IMR-90 (cell line): ENCODE data around the gene KIF3A.

ENCODE experiments used
- BHLHE40 ChIP-seq: fragments of 150-350 bp; IDR thresholded peaks from 2 replicates; pipeline ENCODE4 v1.6.1; 2016; ENCODE audit warnings: mild to moderate bottlenecking, low read depth, low read length
- FOS ChIP-seq: fragments of 150-350 bp; IDR thresholded peaks from 2 replicates; pipeline ENCODE4 v1.6.1; 2016; ENCODE audit warnings: low read depth, low read length
- NFE2L2 ChIP-seq: fragments of 150-350 bp; IDR thresholded peaks from 2 replicates; pipeline ENCODE4 v1.6.1; 2016; ENCODE audit warnings: low read depth, mild to moderate bottlenecking, low read length
- POLR2A ChIP-seq: IDR thresholded peaks from 2 replicates; pipeline ENCODE4 v1.6.1; 2012; ENCODE audit warnings: mild to moderate bottlenecking, low read depth, low read length
- RCOR1 ChIP-seq: IDR thresholded peaks from 2 replicates; pipeline ENCODE4 v1.6.1; 2012; ENCODE audit warnings: mild to moderate bottlenecking, low read length, improper control_type of control experiment; ENCODE audit not compliant: insufficient replicate concordance
- RFX5 ChIP-seq: IDR thresholded peaks from 2 replicates; pipeline ENCODE4 v1.8.0; 2012; ENCODE audit warnings: low read depth, mild to moderate bottlenecking, low read length, moderate library complexity
- TF ChIP-seq, protein P1 (sequence below): conservative IDR thresholded peaks from 2 replicates; pipeline ENCODE4 v1.5.1; 2012; ENCODE audit warnings: mild to moderate bottlenecking, low read depth, low read length, improper control_type of control experiment

DNA sequence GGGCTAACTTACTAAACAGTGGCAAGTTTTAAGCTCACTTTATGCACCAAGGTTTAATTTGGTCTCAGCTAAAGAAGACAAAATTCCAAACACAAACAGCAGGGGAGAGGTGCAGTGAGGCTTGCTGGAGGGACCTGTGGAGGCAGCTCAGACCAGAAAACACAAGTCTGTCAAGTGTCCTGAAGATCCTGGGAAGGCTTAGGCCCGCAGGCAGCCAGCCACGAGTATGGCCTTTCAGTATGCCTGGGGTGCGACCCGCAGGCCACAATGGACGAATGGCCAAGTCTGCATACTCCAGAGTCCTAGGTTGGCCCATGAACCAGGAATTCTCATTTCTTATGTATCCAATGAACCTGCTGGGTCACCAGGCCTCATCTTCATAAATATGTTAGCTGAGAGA is 19.2 kb upstream of the KIF3A start:
- TF ChIP-seq POLR2A (no peak), NFE2L2 (no peak), BHLHE40 (no peak), FOS (no peak), RFX5 (no peak), RCOR1 (no peak)
- TF ChIP-seq, protein P1, sequence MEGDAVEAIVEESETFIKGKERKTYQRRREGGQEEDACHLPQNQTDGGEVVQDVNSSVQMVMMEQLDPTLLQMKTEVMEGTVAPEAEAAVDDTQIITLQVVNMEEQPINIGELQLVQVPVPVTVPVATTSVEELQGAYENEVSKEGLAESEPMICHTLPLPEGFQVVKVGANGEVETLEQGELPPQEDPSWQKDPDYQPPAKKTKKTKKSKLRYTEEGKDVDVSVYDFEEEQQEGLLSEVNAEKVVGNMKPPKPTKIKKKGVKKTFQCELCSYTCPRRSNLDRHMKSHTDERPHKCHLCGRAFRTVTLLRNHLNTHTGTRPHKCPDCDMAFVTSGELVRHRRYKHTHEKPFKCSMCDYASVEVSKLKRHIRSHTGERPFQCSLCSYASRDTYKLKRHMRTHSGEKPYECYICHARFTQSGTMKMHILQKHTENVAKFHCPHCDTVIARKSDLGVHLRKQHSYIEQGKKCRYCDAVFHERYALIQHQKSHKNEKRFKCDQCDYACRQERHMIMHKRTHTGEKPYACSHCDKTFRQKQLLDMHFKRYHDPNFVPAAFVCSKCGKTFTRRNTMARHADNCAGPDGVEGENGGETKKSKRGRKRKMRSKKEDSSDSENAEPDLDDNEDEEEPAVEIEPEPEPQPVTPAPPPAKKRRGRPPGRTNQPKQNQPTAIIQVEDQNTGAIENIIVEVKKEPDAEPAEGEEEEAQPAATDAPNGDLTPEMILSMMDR = no peak
